ENCODE data around the gene FAM120AOS. TPM values are rescaled to one million over a fixed set of nuclear protein-coding genes. Genes with fewer than 3 reads are reported as not detected.

FAM120AOS gene
- total RNA-seq = 40.9 and 41.1 TPM in 2 replicates

DNA sequence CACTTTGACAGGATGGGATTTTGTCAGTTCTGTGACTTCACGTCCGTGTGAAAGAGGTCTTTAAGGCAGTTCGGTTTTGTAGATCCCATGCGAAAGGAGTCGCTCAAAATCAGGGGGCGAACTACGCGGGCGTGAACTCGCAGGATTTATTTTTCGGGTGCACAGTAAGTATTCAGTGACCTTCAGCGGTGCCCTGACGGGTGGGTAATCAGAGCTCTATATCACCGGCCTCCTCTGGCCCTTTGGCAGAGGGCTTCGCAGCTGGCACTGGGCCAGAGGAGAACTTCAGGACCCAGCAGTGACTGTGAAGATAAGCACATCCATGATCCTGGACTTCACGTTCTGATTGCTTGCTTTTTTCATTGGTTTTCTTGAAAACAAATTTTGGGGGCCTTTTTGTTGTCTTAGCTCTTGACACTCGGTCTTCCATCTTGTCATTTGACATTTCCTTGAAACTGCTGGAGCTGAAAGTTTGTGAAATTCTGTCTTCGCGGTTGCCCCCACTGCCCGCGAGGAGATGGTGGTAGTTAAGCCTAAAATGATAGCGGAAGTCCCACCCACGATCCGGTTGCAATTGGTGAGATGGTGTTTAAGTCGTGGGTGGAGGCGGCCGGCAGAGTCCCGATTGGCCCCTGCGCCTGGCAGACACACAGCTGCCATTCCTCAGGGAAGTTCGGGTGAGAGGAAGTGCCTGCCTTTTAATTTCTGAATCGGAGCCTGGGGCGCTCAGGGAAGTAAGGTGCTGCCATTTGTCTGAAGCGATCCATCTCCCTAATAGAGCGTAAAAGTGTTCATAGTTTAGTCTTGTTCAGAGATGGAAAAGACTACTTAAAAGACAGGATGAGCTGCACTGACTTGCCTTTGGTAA is at the start of gene FAM120AOS:
FAM120AOS (minus strand) TSS at position 535 of the 868 bp plus-strand sequence. CDS start 872 bp downstream, outside the sequence.
- peak; percentile 79 for DNase-seq (ENCODE audit: low spot score)
- Mint-ChIP-seq H3K9me3 (no peaks in the 10 kb centered on the region), H3K36me3 (ENCODE audit: low read depth) (peaks cover 72% of the 10 kb centered on the region), H3K4me3 (ENCODE audit: low read depth) (peak within 1 kb of the TSS; percentile 92), H3K27me3 (ENCODE audit: low read depth) (no peaks in the 10 kb centered on the region), H3K4me1 (ENCODE audit: low read depth) (peaks cover 44% of the 10 kb centered on the region), H3K27ac (peak within 1 kb of the TSS; percentile 93)
- intact Hi-C loops (cut with micrococcal nuclease) = loop anchor here (1.0 to 5.0 kb wide), 6 partner anchors 10 to 714 kb away; no protein-coding TSS in a partner anchor

DNA sequence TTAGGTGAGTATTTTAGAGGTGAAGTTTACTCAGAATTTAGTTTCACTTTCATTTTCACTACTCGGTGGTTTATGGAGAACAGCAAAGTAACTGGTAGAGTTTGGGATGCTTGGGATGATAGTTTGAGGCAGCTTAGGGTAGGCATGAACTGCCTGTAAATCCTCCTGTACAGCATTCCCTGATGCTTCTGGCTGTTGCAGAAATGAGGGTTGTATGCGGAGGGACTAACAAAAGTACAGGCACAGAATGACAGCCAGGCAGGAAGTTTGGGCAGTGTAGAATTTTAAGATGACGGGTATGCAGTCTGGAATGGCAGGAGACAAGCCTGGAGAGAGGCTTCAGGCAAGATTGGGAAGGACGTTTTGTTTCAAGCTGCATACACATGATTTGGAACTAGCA is 48.0 kb upstream of the FAM120AOS start:
- H3K4me3 Mint-ChIP-seq (ENCODE audit: low read depth) = peak overlapping the region; percentile 77
- no peaks in the 10 kb centered on the region for H3K9me3 Mint-ChIP-seq
- intact Hi-C loops (cut with micrococcal nuclease) = no loop called here
- no peaks in the 10 kb centered on the region for H3K27me3 Mint-ChIP-seq (ENCODE audit: low read depth)
- DNase-seq (ENCODE audit: low spot score) = no peak
- H3K4me1 Mint-ChIP-seq (ENCODE audit: low read depth) = peaks cover 47% of the 10 kb centered on the region
- peak overlapping the region; percentile 78 for H3K27ac Mint-ChIP-seq
- H3K36me3 Mint-ChIP-seq (ENCODE audit: low read depth) = peaks cover 83% of the 10 kb centered on the region

DNA sequence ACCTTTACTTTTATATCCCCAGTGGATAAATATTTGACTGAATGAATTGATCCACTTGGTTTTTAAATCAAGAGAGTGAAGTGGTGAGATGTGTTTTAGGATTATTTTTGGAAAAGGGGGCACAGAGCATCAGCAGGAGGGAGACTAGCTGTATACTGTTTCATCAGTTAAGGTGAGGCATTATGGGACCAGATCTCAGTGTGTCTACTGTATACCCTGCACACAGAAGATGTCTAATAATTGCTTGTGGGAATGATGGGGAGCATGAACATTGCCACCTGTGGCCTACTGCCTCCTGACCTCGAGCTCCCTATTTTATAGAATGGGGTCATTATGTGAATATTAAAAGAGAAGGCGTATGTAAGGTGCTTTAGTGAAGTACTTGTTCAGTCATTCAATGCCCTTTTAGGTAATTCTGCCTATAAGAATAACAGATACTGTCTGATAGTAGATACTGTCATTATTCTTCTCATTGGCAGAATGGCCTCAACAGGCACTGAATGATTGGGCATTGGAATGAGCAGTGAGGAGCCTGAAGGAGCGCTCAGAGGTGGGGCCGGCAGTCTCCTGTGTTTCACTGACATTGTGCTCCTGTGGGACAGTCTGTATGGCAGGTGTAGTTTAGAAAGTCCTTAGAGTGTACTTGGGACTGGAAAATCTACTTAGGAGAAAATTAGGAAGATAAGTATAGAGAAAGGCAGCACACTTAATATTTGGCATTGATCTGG is 47.4 kb upstream of the FAM120AOS start:
- Mint-ChIP-seq H3K27me3 (ENCODE audit: low read depth) (no peaks in the 10 kb centered on the region), H3K4me1 (ENCODE audit: low read depth) (peaks cover 44% of the 10 kb centered on the region), H3K9me3 (no peaks in the 10 kb centered on the region), H3K36me3 (ENCODE audit: low read depth) (peaks cover 82% of the 10 kb centered on the region), H3K4me3 (ENCODE audit: low read depth) (peak overlapping the region; percentile 77), H3K27ac (peak overlapping the region; percentile 78)
- no peak for DNase-seq (ENCODE audit: low spot score)
- intact Hi-C loops (cut with micrococcal nuclease) = no loop called here

DNA sequence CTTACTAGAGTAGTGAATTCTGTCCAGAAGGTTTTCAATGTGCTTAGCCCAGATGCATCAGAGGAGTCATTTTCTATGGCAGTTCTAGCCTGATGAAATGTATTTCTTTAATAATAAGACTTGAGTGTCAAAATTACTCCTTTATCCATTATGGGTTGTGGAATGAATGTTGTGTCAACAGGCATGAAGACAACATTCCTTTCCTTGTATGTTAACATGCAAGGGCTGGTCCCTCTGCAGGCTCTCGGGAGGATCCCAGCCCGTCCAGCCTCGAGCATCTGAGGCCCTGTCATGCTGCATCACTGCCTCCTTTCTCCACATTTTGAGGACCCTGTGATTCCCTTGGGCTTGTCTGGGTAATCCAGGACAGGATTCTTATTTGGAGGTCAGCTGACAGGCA is 42.9 kb upstream of the FAM120AOS start:
- intact Hi-C loops (cut with micrococcal nuclease) = no loop called here
- no peak for DNase-seq (ENCODE audit: low spot score)
- Mint-ChIP-seq H3K4me3 (ENCODE audit: low read depth) (no peak overlapping the region), H3K27me3 (ENCODE audit: low read depth) (no peaks in the 10 kb centered on the region), H3K4me1 (ENCODE audit: low read depth) (peaks cover 33% of the 10 kb centered on the region), H3K9me3 (no peaks in the 10 kb centered on the region), H3K27ac (no peak overlapping the region), H3K36me3 (ENCODE audit: low read depth) (peaks cover 70% of the 10 kb centered on the region)

DNA sequence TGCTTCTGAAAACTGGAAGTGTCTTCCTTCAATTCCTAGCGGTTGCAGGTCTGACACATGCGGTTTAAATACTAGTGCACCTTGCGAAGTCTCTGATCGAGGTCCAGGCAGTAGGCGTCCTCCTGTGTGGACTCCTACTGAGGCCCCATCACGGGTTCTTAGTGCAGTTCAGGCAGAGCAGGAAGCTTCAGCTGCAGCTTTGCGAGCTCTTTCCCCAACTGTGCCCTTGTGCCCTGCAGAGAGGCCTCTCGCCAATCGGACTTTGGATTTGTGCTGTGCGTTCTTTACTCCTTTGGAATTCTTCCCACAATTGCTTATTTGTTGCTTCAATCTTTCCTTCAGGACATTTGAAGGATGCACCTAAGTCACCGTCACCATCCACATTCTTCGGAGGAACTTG is 40.6 kb upstream of the FAM120AOS start:
- Mint-ChIP-seq H3K27ac (no peak overlapping the region), H3K4me1 (ENCODE audit: low read depth) (peaks cover 18% of the 10 kb centered on the region), H3K4me3 (ENCODE audit: low read depth) (no peak overlapping the region), H3K27me3 (ENCODE audit: low read depth) (no peaks in the 10 kb centered on the region), H3K9me3 (no peaks in the 10 kb centered on the region), H3K36me3 (ENCODE audit: low read depth) (peaks cover 74% of the 10 kb centered on the region)
- intact Hi-C loops (cut with micrococcal nuclease) = no loop called here
- DNase-seq (ENCODE audit: low spot score) = no peak

DNA sequence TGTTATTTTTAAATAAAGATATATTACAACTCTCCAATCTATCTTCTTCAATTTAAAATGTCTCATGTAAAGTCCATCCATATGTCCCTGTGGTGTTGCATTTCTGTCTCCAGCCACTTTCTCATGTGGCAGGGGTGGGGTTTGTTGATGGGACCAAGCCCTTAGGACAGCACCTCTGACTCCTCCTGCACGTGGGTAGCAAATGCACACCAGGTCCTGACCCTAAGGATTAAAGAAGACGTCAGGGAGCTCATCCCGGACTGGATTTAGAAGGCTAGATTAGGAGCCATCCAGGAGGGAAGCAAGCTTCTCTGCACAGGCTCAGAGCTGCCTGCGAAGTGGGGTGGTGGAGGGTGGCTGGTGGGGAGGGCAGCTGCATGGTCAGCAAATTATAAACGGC is 38.9 kb upstream of the FAM120AOS start:
- DNase-seq (ENCODE audit: low spot score) = no peak
- Mint-ChIP-seq H3K9me3 (no peaks in the 10 kb centered on the region), H3K27ac (no peak overlapping the region), H3K36me3 (ENCODE audit: low read depth) (peaks cover 78% of the 10 kb centered on the region), H3K27me3 (ENCODE audit: low read depth) (no peaks in the 10 kb centered on the region), H3K4me3 (ENCODE audit: low read depth) (no peak overlapping the region), H3K4me1 (ENCODE audit: low read depth) (peaks cover 28% of the 10 kb centered on the region)
- intact Hi-C loops (cut with micrococcal nuclease) = no loop called here

DNA sequence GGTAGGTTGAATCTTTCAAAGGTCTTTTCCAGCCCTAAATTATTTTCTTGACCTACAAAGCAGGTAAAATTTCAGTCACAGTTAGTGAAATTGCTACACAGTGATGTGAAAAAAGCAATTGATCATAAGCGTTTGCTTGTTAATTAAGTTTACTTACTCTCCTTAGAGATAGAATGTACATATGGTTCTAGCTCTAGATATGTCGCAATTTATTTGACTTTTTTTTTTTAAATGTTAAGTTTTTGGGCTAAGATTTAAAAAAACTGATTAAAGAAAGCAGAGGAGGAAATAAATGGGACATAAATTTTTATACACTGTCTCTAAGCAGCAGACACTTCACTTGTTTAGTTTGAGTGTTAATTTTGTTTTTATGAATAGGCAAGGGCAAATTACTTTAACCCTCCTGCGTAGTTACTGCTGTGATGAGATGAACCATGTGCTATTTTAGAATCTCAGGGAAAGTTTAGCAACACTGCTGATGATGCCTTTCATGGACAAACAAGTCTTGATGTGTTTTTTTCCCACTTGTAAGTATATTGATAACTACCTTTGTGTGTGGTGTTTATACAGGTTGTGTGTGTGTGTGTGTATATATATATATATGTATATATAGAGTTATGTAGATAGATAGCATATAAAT is 38.3 kb upstream of the FAM120AOS start:
- no peak for DNase-seq (ENCODE audit: low spot score)
- H3K36me3 Mint-ChIP-seq (ENCODE audit: low read depth) = peaks cover 77% of the 10 kb centered on the region
- intact Hi-C loops (cut with micrococcal nuclease) = no loop called here
- H3K27me3 Mint-ChIP-seq (ENCODE audit: low read depth) = no peaks in the 10 kb centered on the region
- H3K4me1 Mint-ChIP-seq (ENCODE audit: low read depth) = peaks cover 28% of the 10 kb centered on the region
- H3K9me3 Mint-ChIP-seq = no peaks in the 10 kb centered on the region
- no peak overlapping the region for H3K4me3 Mint-ChIP-seq (ENCODE audit: low read depth)
- no peak overlapping the region for H3K27ac Mint-ChIP-seq

DNA sequence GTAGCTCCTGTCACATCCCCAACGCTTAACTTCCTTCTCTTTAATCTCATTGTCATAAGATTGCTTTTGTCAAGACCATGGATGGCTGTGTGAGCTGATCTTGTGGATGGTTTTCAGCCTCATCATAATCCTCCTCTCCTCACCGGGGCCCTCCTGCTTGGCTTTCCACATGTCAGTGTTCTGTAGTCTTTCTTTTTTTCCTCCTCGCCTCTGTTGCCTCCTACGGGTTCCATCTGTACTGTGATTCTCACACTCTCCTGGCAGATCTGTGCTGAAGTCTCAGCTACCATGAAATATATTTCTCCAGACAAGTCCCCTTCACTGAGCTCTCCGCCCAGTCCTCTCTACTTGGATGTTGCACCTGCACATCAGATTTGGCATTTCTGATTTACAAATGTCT is 34.9 kb upstream of the FAM120AOS start:
- Mint-ChIP-seq H3K27me3 (ENCODE audit: low read depth) (no peaks in the 10 kb centered on the region), H3K36me3 (ENCODE audit: low read depth) (peaks cover 75% of the 10 kb centered on the region), H3K27ac (peak overlapping the region; percentile 21), H3K4me1 (ENCODE audit: low read depth) (peaks cover 23% of the 10 kb centered on the region), H3K4me3 (ENCODE audit: low read depth) (no peak overlapping the region), H3K9me3 (no peaks in the 10 kb centered on the region)
- DNase-seq (ENCODE audit: low spot score) = no peak
- intact Hi-C loops (cut with micrococcal nuclease) = no loop called here

DNA sequence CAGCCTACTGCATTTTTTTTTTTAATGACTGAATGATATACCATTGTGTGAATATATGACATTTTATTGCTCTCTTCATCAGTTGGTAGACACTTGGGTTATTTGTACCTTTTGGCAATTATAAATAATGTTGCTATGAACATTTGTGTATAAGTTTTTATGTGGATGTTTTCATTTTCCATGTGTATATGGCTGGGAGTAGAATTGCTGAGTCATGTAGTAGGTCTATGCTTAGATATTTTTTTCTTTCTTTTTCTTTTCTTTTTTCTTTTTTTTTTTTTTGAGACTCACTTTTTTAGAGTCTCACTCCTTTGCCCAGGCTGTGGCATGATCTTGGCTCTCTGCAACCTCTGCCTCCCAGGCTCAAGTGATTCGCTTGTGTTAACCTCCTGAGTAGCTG is 32.9 kb upstream of the FAM120AOS start:
- peak overlapping the region; percentile 69 for H3K27ac Mint-ChIP-seq
- H3K36me3 Mint-ChIP-seq (ENCODE audit: low read depth) = peaks cover 83% of the 10 kb centered on the region
- H3K4me1 Mint-ChIP-seq (ENCODE audit: low read depth) = peaks cover 27% of the 10 kb centered on the region
- intact Hi-C loops (cut with micrococcal nuclease) = no loop called here
- no peak overlapping the region for H3K4me3 Mint-ChIP-seq (ENCODE audit: low read depth)
- no peaks in the 10 kb centered on the region for H3K9me3 Mint-ChIP-seq
- no peak for DNase-seq (ENCODE audit: low spot score)
- H3K27me3 Mint-ChIP-seq (ENCODE audit: low read depth) = no peaks in the 10 kb centered on the region

DNA sequence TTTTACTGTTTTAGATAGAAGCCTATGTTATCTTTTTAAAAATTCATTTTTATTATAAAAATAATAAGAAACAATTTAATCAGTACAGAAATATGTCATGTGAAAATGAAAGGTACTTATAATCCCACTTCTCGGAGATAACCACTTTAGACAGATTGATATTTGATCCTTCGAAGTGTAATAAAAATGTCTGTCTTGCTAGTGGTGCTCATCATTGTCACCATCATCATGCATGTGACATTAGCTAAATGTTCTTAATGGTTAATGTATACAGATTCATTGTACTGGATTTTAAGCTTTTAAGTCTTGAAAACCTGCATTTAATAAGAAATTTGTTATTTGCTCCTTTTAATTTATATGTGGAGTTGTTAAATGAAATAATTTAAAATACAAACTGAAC is 30.1 kb upstream of the FAM120AOS start:
- intact Hi-C loops (cut with micrococcal nuclease) = no loop called here
- peaks cover 25% of the 10 kb centered on the region for H3K4me1 Mint-ChIP-seq (ENCODE audit: low read depth)
- no peaks in the 10 kb centered on the region for H3K27me3 Mint-ChIP-seq (ENCODE audit: low read depth)
- DNase-seq (ENCODE audit: low spot score) = no peak
- peaks cover 80% of the 10 kb centered on the region for H3K36me3 Mint-ChIP-seq (ENCODE audit: low read depth)
- H3K4me3 Mint-ChIP-seq (ENCODE audit: low read depth) = no peak overlapping the region
- no peaks in the 10 kb centered on the region for H3K9me3 Mint-ChIP-seq
- no peak overlapping the region for H3K27ac Mint-ChIP-seq

DNA sequence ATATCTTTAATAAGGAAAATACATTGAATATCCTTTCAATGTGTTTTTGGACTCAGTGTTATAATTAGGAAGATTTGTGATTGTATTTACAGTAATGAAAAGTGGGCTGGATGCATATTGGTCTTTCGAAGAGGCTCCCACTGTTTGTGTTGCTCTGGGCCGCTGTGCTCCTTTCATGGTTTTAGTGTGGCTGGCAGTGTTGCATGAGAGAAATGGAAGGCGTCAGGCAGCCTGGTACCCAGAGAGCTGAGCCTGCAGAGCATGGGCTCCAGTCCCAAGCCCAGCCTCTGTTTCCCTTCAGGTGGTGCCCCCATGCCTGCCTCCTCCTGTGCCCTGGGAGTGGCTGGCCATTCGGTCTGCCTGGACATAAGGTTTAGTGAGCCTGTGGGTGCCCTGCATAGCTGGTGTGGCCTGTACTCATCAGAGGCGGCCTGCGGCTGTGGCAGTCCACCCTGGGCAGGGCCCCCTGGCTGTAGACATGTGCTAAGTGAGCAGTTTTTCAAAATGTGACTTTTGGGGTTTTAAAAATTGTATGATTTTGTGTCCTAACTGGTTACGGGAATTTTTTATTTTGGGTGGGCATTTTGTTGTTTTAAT is 27.4 kb upstream of the FAM120AOS start:
- H3K27me3 Mint-ChIP-seq (ENCODE audit: low read depth) = no peaks in the 10 kb centered on the region
- intact Hi-C loops (cut with micrococcal nuclease) = no loop called here
- DNase-seq (ENCODE audit: low spot score) = no peak
- peaks cover 75% of the 10 kb centered on the region for H3K36me3 Mint-ChIP-seq (ENCODE audit: low read depth)
- H3K27ac Mint-ChIP-seq = no peak overlapping the region
- H3K4me1 Mint-ChIP-seq (ENCODE audit: low read depth) = peaks cover 26% of the 10 kb centered on the region
- H3K4me3 Mint-ChIP-seq (ENCODE audit: low read depth) = no peak overlapping the region
- no peaks in the 10 kb centered on the region for H3K9me3 Mint-ChIP-seq

DNA sequence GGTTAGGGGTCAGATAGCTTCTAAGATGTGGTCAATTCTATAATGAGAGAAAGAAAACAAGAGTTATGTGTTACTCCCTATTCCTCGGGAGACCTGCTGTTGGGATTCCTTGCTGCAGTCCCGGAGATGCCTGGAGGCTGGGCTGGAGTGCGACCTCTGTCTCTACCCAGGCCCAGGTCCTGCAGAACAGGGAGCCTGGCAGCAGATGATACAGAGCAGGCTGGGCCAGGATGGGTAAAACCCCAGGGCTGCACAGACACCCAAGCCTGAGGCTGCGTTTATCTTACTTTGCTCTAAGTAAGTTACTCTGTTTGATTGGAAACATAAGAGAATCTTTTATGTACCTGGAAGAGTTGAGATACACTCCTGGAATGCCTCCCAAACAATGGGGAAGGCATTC is 26.9 kb upstream of the FAM120AOS start:
- Mint-ChIP-seq H3K27ac (peak overlapping the region; percentile 43), H3K4me3 (ENCODE audit: low read depth) (no peak overlapping the region), H3K4me1 (ENCODE audit: low read depth) (peaks cover 28% of the 10 kb centered on the region), H3K36me3 (ENCODE audit: low read depth) (peaks cover 77% of the 10 kb centered on the region), H3K9me3 (no peaks in the 10 kb centered on the region), H3K27me3 (ENCODE audit: low read depth) (no peaks in the 10 kb centered on the region)
- intact Hi-C loops (cut with micrococcal nuclease) = no loop called here
- DNase-seq (ENCODE audit: low spot score) = no peak

Measured in activated T-helper 2 cell treated with anti-CD3 and anti-CD28 coated beads, Interferon-gamma antibody, Interleukin-2, Interleukin-4, amounts not matched to agents 10 μg/mL and 5 μg/mL and 100 μg/mL, durations not matched to agents 14 hours and 24 hours and 36 hours (primary cell).